ENCODE data around the gene SFSWAP.

DNA sequence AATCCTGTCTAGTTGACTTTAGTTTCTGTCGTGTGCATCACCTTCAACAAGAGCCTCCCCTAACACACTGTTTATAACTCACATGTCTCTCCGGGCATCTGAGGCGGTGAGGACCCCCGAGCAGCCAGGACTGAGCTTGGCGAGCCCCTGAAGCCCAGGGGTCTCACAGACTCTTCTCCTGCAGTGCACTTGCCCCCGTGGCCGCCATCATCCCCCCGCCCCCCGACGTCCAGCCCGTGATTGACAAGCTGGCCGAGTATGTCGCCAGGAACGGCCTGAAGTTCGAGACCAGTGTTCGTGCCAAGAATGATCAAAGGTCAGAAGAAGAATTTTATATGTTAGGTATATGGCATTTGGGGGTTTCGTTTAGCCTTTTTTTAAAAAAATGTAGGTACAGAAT lies 43.3 kb downstream of the SFSWAP start:
- no peak for TF ChIP-seq MAX (IDR thresholded peaks at IDR 0.05)
- TF ChIP-seq EP300 (IDR thresholded peaks at IDR 0.05; ENCODE audit: borderline replicate concordance), result no peak
- TF ChIP-seq ZBTB7A (IDR thresholded peaks at IDR 0.05; ENCODE audit: low read depth), result no peak
- no peak for TF ChIP-seq CREB1 (IDR thresholded peaks at IDR 0.05; ENCODE audit: low read depth)
- TF ChIP-seq NFIC (IDR thresholded peaks at IDR 0.05), result no peak
- no peak for TF ChIP-seq TAF1 (IDR thresholded peaks at IDR 0.05; ENCODE audit: low read depth)

Data from Ishikawa (cell line).